T-helper 2 cell treated with Interferon-gamma antibody and Interleukin-4, amounts not matched to agents 100 ng/mL and 5 ng/mL, for 36 hours (primary cell): ENCODE results near the gene TMEM130. TPM values are rescaled to one million over a fixed set of nuclear protein-coding genes. Genes with fewer than 3 reads are reported as not detected.

ENCODE experiments used
- intact Hi-C: fragments of 100-400 bp; cut with micrococcal nuclease; formaldehyde crosslinking; loops from one replicate; pipeline ENCODE4 v1.15.1; 2023
- total RNA-seq: library from RNA; stranded (reverse); gene quantifications from 2 replicates; pipeline ENCODE4 v1.2.3, GENCODE V29; 2022

The TMEM130 gene, protein sequence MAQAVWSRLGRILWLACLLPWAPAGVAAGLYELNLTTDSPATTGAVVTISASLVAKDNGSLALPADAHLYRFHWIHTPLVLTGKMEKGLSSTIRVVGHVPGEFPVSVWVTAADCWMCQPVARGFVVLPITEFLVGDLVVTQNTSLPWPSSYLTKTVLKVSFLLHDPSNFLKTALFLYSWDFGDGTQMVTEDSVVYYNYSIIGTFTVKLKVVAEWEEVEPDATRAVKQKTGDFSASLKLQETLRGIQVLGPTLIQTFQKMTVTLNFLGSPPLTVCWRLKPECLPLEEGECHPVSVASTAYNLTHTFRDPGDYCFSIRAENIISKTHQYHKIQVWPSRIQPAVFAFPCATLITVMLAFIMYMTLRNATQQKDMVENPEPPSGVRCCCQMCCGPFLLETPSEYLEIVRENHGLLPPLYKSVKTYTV
- total RNA-seq: not detected in 2 replicates

DNA sequence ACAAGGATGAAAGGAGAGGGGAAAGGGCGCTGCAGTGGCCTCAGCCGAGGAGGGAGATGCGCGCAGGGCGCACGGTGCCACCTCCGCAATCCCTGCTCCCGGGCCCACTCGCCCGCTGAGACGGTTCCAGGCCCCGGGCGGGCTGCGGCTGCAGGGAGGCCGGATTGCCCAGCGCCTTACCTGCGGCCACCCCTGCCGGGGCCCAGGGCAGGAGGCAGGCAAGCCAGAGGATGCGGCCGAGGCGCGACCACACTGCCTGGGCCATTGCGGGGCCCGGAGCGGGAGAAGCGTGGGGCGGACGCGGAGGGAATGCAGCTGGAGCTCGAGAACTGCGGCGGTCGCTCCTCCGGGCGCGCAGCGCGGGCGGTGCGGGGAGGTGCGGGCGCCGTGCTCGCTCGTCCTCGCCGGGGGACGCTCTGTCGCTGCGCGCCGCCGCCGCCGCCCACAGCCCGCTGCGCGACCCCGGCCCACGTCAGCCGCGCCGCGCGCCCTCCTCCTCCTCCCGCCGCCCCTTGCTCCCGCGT is at the start of gene TMEM130:
Gene TMEM130, minus strand, starts transcription at position 418 of the 524 bp plus-strand sequence. Its CDS starts 153 bp downstream, at position 265.
- intact Hi-C loops: loop anchor here (1.0 to 10.0 kb wide), 2 partner anchors 9 to 455 kb away; partner anchors contain the start of genes ARPC1A and TRRAP

DNA sequence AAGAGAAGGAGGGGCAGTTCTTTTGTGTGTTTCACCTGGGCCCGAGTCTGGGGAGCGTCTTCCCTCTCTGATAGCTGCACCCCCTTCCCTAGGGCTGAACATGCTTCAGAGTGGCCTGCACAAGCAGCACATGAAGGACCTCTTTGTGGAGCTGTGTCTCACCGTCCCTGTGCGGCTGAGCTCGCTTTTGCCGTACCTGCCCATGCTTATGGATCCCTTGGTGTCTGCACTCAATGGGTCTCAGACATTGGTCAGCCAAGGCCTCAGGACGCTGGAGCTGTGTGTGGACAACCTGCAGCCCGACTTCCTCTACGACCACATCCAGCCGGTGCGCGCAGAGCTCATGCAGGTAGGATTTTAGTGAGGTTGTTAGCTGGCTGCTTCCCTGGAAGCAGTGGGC is 47.5 kb upstream of the TMEM130 start:
- intact Hi-C loops: no loop called here

DNA sequence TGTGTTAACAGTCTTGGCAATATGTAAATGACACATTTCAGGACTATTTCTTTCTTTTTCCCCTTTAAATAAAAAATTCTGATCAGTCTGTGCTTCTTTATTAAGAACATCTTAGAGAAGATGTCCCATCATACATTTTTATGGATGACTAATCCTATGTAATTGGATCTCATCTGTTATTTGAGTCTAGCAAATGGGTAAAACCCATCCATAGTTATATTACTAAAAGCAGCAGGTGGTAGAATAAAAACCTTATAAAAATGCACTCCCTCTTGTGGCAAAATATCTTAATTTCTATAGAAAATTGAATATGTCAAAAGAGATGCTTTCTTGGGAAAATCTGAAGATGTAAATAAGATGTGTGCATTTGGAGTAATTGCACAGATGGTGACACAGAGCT is 43.8 kb upstream of the TMEM130 start:
- intact Hi-C loops: no loop called here

DNA sequence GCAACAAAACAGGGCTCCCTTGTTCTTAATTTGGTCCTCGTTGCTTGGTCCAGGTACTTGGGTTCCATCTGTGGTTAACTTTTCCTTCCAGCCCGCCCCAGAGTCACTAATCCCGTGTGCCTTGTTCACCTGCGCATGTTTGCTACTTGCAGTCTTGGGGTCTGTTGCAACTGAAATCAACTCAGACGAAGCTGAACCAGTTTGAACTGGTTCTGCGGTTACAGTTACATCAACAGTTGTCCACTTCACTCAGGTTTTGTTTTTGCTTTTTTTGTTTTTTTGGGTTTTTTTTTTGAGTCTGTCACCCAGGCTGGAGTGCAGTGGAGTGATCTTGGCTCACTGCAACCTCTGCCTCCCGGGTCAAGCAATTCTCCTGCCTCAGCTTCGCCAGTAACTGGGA is 43.2 kb upstream of the TMEM130 start:
- intact Hi-C loops: no loop called here

DNA sequence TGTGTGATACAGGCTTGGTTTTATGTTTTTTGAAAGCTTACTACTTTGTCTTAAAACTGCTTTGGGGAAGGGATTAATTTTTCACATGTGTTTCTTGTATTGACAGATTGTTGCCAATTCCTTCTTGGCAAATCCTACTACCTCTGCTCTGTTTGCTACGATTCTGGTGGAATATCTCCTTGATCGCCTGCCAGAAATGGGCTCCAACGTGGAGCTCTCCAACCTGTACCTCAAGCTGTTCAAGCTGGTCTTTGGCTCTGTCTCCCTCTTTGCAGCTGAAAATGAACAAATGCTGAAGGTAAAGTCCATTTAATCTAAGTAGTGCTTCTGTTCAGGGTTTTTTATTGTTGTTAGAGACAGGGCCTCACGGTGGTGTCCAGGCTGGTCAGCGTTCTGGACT is 42.1 kb upstream of the TMEM130 start:
- intact Hi-C loops: no loop called here

DNA sequence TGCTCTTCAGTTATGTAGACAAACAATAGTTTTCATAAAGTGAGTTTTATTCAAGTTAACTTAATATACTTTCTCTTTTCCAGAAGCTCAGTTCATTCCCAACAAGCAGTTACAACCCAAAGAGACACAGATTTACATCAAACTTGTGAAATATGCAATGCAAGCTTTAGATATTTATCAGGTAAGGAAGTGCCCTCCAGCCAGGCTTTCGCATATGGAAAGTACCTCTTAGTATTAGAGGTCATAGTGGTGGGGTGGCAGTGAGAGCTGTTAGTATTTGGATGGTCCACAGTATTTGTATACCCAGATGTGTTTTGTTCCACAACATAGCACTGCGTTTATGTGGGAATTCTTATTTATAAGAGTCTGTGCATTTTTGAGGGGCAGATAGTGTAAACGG is 40.6 kb upstream of the TMEM130 start:
- intact Hi-C loops: no loop called here

DNA sequence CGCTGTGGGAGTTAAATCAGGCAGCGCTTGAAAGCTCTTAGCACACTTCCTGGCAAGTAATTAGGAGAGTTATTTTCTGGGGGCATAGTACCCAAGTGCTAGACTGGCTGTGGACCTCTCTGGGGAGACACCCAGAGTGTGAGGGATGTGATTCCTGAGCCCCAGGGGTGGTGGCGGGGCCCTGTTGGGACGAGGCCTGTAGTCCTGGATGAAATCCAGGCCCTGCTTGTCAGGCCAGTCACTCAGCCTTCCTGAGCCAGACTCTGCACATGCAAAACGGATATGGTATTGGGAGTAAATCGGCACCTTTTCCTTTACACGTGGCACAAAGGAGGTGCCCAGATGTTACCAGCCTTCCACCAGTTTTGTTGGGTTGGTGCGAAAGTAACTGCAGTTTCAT is 39.7 kb upstream of the TMEM130 start:
- intact Hi-C loops: no loop called here

DNA sequence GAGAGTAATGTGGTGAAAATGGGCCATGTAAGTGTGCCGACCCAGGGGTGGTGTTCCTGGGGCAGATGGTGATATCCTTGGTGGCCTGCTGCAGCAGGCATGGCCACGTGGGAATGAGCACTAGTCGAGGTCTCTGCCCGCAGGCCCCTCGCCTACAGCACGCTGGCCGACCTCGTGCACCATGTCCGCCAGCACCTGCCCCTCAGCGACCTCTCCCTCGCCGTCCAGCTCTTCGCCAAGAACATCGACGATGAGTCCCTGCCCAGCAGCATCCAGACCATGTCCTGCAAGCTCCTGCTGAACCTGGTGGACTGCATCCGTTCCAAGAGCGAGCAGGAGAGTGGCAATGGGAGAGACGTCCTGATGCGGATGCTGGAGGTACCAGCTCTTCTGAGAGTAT is 38.8 kb upstream of the TMEM130 start:
- intact Hi-C loops: no loop called here

DNA sequence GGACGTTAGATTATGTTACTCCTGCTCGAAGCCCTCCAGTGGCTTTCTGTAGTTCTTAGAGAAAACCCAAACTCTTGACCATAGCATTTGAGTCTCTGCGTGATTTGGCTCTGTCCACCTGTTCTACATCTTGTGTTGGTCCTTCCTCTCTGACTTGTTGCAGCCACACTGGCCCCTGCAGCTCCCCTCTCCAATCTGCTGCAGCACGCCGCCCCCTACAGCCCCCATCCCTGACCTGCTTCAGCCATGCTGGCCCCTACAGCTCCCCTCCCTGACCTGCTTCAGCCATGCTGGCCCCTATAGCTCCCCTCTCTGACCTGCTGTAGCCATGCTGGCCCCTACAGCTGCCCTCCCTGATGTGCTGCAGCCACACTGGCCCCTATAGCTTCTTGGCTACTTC is 37.8 kb upstream of the TMEM130 start:
- intact Hi-C loops: no loop called here

DNA sequence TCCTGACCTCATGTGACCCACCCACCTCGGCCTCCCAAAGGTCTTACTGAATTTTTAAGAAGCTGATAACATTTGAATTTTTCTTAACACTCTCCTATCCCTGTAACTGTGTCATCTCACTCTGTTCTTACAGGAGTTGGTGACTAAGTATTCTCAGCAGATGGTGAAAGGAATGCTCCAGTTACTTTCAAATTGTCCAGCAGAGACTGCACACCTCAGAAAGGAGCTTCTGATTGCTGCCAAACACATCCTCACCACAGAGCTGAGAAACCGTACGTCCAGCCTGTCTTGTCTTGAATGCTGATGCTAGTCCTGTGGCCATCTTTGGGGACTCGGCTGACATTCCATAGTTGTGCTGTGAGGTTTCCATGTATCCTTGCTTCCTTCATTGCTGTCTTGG is 33.4 kb upstream of the TMEM130 start:
- intact Hi-C loops: no loop called here

DNA sequence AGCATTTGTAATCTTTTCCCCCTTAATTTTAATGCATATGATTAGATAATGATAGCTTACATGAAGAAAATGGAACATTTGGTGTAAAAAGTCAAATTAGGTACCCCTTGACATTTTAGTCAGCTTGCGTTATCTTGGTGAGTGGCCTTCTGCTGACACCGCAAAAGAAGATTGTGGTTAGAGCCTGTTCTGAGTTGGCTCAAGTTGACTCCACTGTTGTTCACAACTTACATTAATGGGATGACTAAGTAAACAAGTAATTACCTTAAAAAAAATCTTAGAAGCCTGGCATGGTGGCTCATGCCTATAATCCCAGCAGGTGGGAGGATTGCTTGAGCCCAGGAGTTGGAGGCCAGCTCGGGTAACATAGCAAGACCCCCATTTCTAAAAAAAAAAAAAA is 32.7 kb upstream of the TMEM130 start:
- intact Hi-C loops: no loop called here

DNA sequence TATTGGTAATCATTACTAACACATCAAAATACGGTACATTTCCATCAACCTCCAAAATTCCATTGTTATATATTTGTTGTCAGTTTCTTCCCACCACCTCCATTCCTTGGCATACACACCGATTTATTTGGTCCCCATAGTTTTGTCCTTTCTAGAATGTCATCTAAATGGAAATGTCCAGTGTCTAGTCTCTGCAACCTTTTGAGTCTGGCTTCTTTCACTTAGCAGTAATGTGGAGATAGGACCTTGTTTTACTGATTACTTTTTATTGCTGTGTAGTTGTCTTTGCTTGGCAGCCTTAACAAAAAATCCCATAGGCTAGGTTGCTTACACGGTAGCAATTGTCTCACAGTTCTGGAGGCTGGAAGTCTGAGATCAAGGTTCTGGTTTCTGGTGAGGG is 31.0 kb upstream of the TMEM130 start:
- intact Hi-C loops: no loop called here

DNA sequence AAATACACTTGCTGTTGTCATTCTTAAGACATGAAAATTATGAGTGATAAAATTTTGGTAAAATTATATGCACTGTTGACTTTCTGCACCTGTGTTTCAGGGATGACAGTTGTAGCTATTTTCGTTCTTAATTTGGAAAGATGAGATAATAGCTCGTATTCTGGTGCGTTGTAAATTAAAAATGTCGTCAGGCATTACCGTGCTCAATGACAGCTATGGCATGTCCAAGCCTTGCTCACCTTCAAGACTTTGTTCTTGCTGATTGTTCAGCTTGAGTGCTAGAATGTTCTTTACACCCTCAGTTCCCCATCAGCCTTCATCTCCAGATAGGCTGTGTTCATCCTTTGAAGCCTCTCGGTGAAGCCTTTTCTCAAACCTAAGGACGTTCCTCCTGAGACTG is 30.0 kb upstream of the TMEM130 start:
- intact Hi-C loops: no loop called here

DNA sequence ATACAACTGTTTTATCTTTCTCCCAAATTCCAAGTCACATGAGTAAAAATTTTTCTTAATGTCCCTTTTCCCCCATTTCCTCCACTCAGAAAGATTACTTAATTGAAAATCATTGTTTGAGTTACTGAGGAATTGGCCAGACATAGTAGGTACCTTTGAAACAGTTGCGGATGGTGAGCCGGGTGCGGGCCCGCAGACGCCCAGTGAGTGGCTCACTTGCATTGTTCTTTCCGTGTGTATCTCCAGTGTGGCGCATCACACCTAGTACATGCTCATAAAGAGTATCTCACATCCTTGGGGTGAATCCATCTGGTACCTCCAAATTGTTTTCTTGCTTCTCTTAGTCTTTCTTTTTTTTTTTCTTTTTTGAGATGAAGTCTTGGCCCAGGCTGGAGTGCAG is 22.8 kb upstream of the TMEM130 start:
- intact Hi-C loops: no loop called here

DNA sequence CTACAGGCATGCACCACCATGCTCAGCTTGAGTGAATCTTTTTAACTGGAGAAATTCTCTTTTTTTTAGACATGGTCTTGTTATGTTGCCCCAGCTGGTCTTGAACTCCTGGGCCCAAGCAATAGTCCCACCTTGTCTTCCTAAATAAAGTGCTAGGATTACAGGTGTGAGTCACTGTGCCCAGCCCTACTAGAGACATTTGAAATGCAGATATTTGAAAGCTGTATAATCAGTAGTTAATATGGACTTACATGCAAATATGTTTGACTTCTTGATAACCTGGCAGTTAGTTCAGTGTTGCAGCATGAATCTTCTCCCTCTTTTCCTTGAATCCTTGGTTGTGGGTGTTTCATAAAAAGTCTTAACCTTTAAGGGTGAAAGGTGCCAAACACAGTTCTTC is 17.2 kb upstream of the TMEM130 start:
- intact Hi-C loops: no loop called here

DNA sequence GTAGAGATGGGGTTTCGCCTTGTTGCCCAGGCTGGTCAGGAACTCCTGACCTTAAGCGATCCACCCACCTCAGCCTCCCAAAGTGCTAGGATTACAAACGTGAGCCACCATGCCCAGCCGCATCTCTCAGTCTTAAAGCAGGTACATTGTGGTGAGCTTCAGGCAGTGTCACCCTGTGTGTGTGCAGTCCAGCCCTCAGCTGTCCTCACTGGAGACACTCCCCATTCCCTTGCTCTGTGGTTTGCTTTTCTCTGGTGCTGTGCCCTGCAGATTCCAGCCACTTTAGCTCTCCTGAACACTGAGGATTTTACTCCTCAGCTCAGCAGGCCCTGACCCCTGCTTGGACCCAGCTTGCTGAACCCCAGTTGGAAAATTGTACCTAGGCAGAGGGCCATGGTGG is 14.6 kb upstream of the TMEM130 start:
- intact Hi-C loops: no loop called here

DNA sequence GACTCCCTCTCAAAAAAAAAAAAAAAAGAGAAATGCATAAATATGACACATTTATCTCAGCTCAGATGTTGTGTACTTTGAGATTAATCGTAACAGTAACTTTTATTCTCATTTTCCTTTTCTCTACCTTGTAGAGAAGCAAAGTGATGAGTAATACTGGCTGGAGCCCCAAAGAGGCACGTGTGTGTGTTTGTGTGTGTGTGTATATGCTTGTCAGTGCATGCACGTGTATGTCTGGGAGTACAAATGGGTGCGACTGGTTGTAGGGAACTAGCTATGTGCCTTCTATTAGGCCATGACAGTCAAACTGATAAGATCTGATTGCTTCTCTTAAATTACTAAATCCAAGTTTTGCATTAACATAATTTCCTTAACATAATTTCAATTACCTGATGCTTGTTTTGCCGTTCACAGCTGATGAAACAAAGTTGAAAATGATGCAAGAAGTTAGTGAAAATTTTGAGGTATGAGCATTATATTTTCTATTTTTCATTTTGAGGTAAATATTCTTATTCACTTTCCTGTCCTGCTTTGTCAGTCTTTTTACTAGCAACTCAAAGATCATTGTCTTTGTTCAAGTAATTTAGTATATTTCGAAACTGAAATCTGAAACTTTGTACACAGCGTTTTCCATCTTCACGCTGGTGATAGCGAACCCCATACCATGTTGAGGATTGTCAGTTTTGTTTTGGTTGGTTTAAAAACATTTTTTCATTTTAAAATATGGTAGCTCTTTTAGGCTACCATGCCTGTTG is 11.9 kb upstream of the TMEM130 start:
- intact Hi-C loops: no loop called here

DNA sequence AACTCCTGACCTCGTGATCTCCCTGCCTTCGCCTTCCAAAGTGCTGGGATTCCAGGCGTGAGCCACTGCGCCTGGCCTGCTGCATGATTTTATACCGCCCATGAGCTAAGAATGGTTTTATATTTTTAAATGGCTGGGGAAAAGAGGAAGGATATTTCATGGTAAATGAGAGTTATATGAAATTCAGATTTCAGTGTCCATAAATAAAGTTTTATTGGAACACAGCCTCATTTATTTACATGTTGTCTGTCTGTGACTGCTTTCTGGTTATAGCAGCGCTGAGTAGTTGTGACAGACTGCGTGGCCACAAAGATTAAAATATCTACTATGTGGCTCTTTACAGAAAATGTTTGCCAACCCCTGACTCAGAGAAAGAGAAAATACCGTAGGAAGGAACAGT is 10.7 kb upstream of the TMEM130 start:
- intact Hi-C loops: no loop called here

DNA sequence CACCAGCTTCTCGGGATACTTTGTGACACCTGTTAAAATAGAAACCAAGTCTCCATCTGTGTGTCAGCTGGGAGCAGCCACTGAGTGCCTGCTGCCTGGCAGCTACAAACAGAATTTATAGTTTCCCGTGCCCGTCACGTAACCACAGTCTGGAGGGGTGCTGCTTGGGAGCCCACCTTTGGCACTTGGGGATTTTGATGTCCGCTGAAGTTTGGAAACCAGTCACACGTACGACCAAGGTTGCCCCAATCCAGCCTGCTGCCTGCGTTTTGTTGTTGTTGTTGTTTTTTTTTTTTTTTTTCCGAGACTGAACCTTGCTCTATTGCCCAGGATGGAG is 10.1 kb upstream of the TMEM130 start:
- intact Hi-C loops: loop anchor here (5.0 to 10.0 kb wide), 2 partner anchors 262 to 445 kb away; partner anchors contain the start of genes ARPC1A and SMURF1

DNA sequence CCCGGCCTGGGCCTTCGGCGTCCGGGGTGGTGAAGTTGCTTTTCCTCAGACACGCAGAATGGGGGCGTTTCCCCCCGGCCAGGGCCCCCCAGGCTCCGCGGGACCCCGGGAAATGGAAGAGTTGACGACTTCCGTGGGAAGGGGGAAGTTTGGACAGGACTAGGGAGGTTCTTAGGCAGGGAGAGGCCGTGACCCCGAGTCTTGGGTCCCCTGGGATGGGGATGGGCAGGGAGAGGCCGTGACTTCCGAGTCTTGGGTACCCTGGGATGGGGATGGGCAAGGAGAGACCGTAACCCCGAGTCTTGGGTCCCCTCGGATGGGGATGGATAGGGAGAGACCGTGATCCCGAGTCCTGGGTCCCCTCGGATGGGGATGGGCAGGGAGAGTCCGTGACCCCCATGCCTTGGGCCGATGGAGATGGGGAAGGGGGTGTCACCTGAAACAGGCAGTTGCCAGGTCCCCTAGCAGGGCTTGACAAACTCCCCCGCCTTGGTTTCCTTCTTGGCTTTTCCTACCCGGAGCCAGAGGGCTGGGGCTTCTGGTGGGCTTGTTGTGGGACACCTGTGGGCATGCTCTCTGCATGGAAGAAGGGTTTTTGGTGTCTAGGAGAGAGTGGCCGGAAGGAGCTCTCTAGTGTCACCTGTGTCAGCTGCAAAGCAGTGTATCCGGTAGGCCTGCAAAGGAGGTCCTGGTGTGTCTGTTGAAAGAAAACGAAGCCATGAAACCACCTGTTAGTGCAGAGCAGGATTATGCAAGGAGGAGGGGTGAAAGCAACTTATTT is 9.6 kb upstream of the TMEM130 start:
- intact Hi-C loops: loop anchor here (5.0 to 10.0 kb wide), 2 partner anchors 263 to 445 kb away; partner anchors contain the start of genes ARPC1A and SMURF1
